Measurements from ENCODE around the gene HCRTR1.

Gene HCRTR1

DNA sequence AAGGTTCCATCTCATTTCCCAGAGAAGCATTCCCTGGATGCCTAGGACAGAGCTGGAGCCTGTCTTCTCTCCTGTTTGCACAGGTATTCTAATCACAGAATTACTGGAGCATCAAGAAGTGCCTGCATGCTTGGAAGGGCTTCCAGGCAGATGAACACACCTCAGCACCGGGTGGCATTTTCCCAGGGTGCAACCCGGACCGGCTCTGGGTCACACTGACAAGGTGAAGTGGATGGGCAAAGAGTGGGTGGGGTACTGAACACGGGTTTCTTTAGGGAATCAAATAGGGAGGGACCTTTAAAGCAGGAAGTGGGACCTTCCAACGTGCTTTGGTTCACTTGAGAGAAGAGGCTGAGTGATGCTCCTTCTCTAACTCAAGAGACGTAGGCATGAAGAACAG, 34.3 kb downstream of the HCRTR1 start:
- FAIRE-seq, result no peak

DNA sequence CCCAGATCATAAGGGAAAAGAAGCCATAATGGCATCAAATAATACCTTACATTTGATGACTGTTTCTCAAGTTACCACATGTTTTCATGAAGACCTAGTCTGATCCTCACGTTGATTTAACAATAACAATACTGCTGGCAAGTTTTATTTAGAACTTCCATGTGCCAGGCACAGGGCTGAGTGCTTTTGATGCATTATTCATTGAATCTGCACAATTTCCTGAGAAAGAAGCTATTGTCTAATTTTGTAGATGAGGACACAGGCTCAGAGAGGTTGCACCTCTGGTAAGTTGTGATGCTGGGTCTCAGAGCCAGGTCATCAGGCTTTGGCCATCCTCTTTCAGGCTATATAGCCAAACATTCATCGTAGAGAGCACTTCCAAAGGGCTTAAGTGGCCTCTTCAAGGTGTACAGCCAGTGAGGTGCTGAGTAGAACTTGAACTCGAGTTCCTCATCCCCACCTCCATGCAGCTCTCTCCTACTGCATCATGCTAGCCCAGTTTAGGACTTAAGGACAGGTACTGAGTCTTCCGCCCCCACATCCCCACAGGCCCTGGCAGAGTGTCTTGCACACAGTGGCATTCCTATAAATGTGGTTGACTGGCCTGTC, 35.5 kb downstream of the HCRTR1 start:
- FAIRE-seq, result no peak

DNA sequence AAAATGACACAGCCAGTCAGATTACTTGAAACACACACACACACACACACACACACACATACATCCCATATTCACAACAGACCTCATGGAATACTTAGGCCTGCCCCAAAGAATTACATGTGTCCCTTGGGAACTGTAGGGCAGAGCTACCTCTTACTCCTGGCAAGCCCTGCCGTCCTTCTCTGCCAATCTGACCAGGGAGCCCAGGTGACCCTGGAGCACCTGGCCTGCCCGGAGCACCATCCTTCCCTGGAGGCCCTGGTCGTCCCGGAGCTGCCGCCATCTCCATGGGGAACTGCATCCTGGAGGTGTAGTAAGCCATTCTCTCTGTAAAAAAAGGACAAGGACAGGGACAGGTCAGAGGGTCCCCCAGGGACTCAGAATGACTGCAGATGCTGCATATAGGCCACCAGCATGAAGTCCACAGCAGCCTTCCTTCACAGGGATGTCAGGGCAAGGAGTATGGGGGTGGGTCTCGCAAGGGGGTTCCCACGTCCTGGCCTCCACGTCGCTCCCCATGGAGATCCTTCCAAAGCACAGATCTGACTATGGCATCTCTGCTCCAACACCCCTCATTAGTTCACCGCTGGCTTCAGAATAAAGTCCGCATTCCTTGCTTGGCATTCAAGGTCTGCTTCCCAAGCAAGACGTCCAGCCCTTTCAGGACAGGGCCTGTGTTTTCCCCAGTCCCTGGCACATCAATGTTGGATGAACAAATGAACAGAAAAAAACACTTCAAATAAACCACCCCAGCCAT, 36.4 kb downstream of the HCRTR1 start:
- no peak for FAIRE-seq

DNA sequence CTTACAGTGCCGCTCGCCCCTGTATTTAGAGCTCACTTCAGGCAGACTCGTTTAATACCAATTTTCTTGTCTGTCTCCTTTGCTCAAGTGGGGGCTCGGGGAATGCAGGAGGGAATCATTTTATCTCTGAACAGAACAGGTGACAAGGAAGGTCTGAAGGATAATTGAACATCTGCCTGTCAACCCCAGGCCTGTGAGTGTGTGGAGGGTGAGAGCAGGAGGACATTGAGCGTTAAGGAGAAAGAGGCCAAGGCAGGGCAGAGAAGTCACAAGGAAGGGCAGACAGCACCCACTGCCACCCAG, 36.9 kb downstream of the HCRTR1 start:
- FAIRE-seq, result no peak

GRCh38 chr1:31655104-31655503, 37.6 kb downstream of the HCRTR1 start:
- FAIRE-seq, result no peak

- FAIRE-seq, result no peak
Measured at GRCh38 chr1:31655756-31656155, 38.3 kb downstream of the HCRTR1 start.

GRCh38 chr1:31657020-31657804, 39.7 kb downstream of the HCRTR1 start:
- FAIRE-seq, result no peak

- FAIRE-seq, result no peak
Measured at GRCh38 chr1:31657972-31658510, 40.6 kb downstream of the HCRTR1 start.

DNA sequence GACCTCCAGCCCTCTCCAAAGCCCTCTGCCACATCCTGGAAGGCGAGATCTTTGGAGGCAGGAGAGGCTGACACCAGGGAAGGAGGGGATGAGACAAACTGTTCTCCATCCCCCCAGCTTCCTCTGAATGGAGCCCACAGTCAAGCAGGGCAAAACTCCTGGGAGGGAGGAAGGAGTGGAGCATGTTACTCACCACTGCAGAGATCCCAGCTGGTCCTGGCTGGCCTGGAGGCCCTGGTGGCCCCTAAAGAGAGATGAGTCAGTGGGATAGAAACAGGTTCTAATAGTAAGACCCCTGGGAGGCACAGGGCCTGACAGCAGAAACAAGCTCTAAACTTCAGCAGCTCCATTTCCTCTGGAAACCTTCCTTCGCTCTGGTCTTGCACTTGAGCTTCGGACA, 41.2 kb downstream of the HCRTR1 start:
- no peak for FAIRE-seq

GRCh38 chr1:31659889-31660288, 42.4 kb downstream of the HCRTR1 start:
- FAIRE-seq, result no peak

GRCh38 chr1:31660871-31661455, 43.5 kb downstream of the HCRTR1 start:
- no peak for FAIRE-seq

- no peak for FAIRE-seq
Measured at GRCh38 chr1:31661856-31662255, 44.4 kb downstream of the HCRTR1 start.

- no peak for FAIRE-seq
Measured at GRCh38 chr1:31662463-31662862, 45.0 kb downstream of the HCRTR1 start.

- FAIRE-seq, result no peak
Measured at GRCh38 chr1:31663622-31664452, 46.3 kb downstream of the HCRTR1 start.

DNA sequence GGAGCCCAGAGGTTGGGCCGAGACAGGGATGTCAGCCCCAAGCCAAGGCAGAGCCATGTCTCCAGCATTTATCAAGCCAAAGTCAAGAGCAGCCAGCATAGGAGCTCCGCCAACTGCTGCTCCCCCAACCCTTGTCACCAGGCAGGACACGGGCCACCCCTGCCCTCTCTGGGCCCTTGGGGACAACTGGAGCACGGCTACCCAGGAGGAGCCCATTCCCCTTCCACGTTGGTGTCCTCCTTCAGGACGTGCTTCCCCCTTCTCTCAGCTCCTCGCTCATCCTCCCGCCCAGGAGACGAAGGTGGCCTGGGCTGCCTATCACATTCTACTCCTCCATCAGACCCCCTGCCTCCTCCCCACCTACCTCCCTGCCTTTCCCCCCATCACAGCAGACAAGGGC, 47.0 kb downstream of the HCRTR1 start:
- FAIRE-seq, result no peak

DNA sequence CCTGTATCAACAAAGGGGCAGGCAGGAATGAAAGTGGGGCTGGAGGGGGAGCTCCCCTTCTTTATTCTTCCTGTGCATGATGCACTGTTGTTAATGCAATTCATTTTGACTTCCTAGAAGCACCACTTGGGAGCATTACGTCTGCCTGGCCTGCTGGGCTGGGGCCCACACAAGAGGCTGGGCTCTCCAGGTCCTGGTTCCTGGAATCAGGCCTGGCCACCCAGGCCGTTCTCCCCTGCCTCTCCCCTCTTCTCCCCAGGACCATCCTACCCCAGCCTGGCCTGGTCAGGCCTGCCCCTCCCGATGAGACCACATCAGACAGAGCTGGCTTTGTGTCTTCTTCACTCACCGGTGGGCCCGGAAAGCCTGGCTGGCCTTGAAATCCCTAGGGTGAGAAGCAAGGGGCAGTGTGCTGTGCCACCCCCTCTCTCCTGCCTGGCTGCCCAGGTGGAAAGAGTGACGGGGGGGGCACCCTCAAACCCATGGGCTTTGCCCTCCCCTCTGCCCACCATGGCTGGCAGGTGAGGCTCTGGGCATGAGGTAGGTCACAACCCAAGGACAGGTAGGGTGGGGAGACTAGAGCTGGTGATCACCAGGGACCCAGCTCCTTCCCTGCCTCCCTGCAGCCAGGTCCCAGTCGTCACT, 47.9 kb downstream of the HCRTR1 start:
- no peak for FAIRE-seq

GRCh38 chr1:31666263-31666963, 48.9 kb downstream of the HCRTR1 start:
- no peak for FAIRE-seq

GRCh38 chr1:31667065-31667785, 49.7 kb downstream of the HCRTR1 start:
- no peak for FAIRE-seq

GRCh38 chr1:31668303-31668883, 50.9 kb downstream of the HCRTR1 start:
- FAIRE-seq, result no peak

DNA sequence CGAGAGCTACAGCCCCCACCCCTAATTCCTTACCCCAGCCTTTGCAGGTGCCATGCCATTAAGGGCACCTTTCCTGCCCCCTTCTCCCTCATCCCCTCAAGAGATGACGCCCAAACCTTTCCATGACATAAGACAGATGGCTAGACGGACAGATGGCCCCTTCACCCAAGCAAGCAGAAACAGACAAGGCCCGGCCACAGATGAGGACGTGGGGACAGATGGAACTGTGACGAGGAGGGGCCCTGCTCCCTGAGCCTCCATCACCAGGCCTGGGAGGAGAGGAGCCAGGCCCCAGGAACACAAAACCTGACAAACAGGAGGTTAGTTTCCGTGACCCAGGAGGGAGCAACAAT, 51.9 kb downstream of the HCRTR1 start:
- FAIRE-seq, result no peak
